ENCODE results near the gene FUT8.
A peak's percentile ranks its signal among the peaks of the same experiment; 100 is the strongest.
"Not testable (repeated sequence)": the region's sequence is repeated elsewhere in the genome, so short reads cannot be mapped to it uniquely, and the experiment has no call there.

Gene FUT8

GRCh38 chr14:65613131-65613650 is 200.7 kb downstream of the FUT8 start:
- no peaks in the 10 kb centered on the region for H3K27me3 Mint-ChIP-seq
- no peak overlapping the region for H3K27ac Mint-ChIP-seq
- H3K9me3 Mint-ChIP-seq = no peaks in the 10 kb centered on the region
- H3K4me3 Mint-ChIP-seq = no peak overlapping the region
- peaks cover 26% of the 10 kb centered on the region for H3K36me3 Mint-ChIP-seq
- H3K4me1 Mint-ChIP-seq = peaks cover 26% of the 10 kb centered on the region
- no peak for ATAC-seq

GRCh38 chr14:65618996-65619395 is 206.5 kb downstream of the FUT8 start:
- H3K36me3 Mint-ChIP-seq = peaks cover 19% of the 10 kb centered on the region
- H3K9me3 Mint-ChIP-seq = no peaks in the 10 kb centered on the region
- H3K4me1 Mint-ChIP-seq = peaks cover 8% of the 10 kb centered on the region
- H3K27me3 Mint-ChIP-seq = no peaks in the 10 kb centered on the region
- H3K27ac Mint-ChIP-seq = no peak overlapping the region
- no peak for ATAC-seq
- H3K4me3 Mint-ChIP-seq = no peak overlapping the region

GRCh38 chr14:65620195-65620594 is 207.7 kb downstream of the FUT8 start:
- H3K4me1 Mint-ChIP-seq = peaks cover 2% of the 10 kb centered on the region
- H3K36me3 Mint-ChIP-seq = peaks cover 19% of the 10 kb centered on the region
- H3K4me3 Mint-ChIP-seq = no peak overlapping the region
- ATAC-seq = no peak
- H3K9me3 Mint-ChIP-seq = no peaks in the 10 kb centered on the region
- H3K27ac Mint-ChIP-seq = no peak overlapping the region
- no peaks in the 10 kb centered on the region for H3K27me3 Mint-ChIP-seq

- Mint-ChIP-seq H3K27me3 (no peaks in the 10 kb centered on the region), H3K36me3 (peaks cover 6% of the 10 kb centered on the region), H3K4me1 (peaks cover 6% of the 10 kb centered on the region), H3K4me3 (no peak overlapping the region), H3K27ac (no peak overlapping the region), H3K9me3 (no peaks in the 10 kb centered on the region)
- no peak for ATAC-seq
These were observed 210.2 kb downstream of the FUT8 start for GRCh38 chr14:65622703-65623102.

- peaks cover 5% of the 10 kb centered on the region for H3K36me3 Mint-ChIP-seq
- no peaks in the 10 kb centered on the region for H3K27me3 Mint-ChIP-seq
- no peaks in the 10 kb centered on the region for H3K9me3 Mint-ChIP-seq
- H3K4me3 Mint-ChIP-seq = no peak overlapping the region
- no peak overlapping the region for H3K27ac Mint-ChIP-seq
- no peak for ATAC-seq
- H3K4me1 Mint-ChIP-seq = peaks cover 6% of the 10 kb centered on the region
These were observed 211.2 kb downstream of the FUT8 start for GRCh38 chr14:65623759-65624158.

GRCh38 chr14:65627315-65627714 is 214.8 kb downstream of the FUT8 start:
- Mint-ChIP-seq H3K27ac (no peak overlapping the region), H3K36me3 (no peaks in the 10 kb centered on the region), H3K4me1 (peaks cover 6% of the 10 kb centered on the region), H3K9me3 (no peaks in the 10 kb centered on the region), H3K4me3 (no peak overlapping the region), H3K27me3 (no peaks in the 10 kb centered on the region)
- no peak for ATAC-seq

- Mint-ChIP-seq H3K4me3 (no peak overlapping the region), H3K9me3 (no peaks in the 10 kb centered on the region), H3K27me3 (no peaks in the 10 kb centered on the region), H3K4me1 (peaks cover 6% of the 10 kb centered on the region), H3K27ac (no peak overlapping the region), H3K36me3 (peaks cover 4% of the 10 kb centered on the region)
- no peak for ATAC-seq
These were observed 216.1 kb downstream of the FUT8 start for GRCh38 chr14:65628664-65629063.

- Mint-ChIP-seq H3K4me1 (peaks cover 14% of the 10 kb centered on the region), H3K36me3 (peaks cover 20% of the 10 kb centered on the region), H3K27me3 (no peaks in the 10 kb centered on the region), H3K27ac (no peak overlapping the region), H3K4me3 (no peak overlapping the region), H3K9me3 (peaks cover under 1% of the 10 kb centered on the region)
- ATAC-seq = no peak
These were observed 218.5 kb downstream of the FUT8 start for GRCh38 chr14:65631040-65631439.

- no peak overlapping the region for H3K27ac Mint-ChIP-seq
- H3K36me3 Mint-ChIP-seq = peaks cover 26% of the 10 kb centered on the region
- ATAC-seq = no peak
- H3K4me1 Mint-ChIP-seq = peaks cover 23% of the 10 kb centered on the region
- H3K9me3 Mint-ChIP-seq = peaks cover 4% of the 10 kb centered on the region
- no peaks in the 10 kb centered on the region for H3K27me3 Mint-ChIP-seq
- no peak overlapping the region for H3K4me3 Mint-ChIP-seq
These were observed 220.0 kb downstream of the FUT8 start for GRCh38 chr14:65632487-65632886.

- H3K36me3 Mint-ChIP-seq = peaks cover 35% of the 10 kb centered on the region
- not testable (repeated sequence) for H3K9me3 Mint-ChIP-seq, ATAC-seq, H3K4me3 Mint-ChIP-seq, H3K27ac Mint-ChIP-seq, H3K27me3 Mint-ChIP-seq
- peaks cover 33% of the 10 kb centered on the region for H3K4me1 Mint-ChIP-seq
These were observed 221.1 kb downstream of the FUT8 start for GRCh38 chr14:65633666-65634065.

GRCh38 chr14:65637780-65638179 is 225.2 kb downstream of the FUT8 start:
- ATAC-seq = peak; percentile 88
- H3K9me3 Mint-ChIP-seq = peaks cover 4% of the 10 kb centered on the region
- H3K36me3 Mint-ChIP-seq = peaks cover 35% of the 10 kb centered on the region
- H3K27me3 Mint-ChIP-seq = no peaks in the 10 kb centered on the region
- peak overlapping the region; percentile 50 for H3K27ac Mint-ChIP-seq
- H3K4me3 Mint-ChIP-seq = no peak overlapping the region
- H3K4me1 Mint-ChIP-seq = peaks cover 39% of the 10 kb centered on the region

GRCh38 chr14:65639216-65639615 is 226.7 kb downstream of the FUT8 start:
- Mint-ChIP-seq H3K4me1 (peaks cover 39% of the 10 kb centered on the region), H3K9me3 (peaks cover 4% of the 10 kb centered on the region)

GRCh38 chr14:65650826-65651225 is 238.3 kb downstream of the FUT8 start:
- no peaks in the 10 kb centered on the region for H3K27me3 Mint-ChIP-seq
- no peak for ATAC-seq
- H3K9me3 Mint-ChIP-seq = no peaks in the 10 kb centered on the region
- H3K36me3 Mint-ChIP-seq = peaks cover 47% of the 10 kb centered on the region
- no peak overlapping the region for H3K27ac Mint-ChIP-seq
- no peak overlapping the region for H3K4me3 Mint-ChIP-seq
- peaks cover 6% of the 10 kb centered on the region for H3K4me1 Mint-ChIP-seq

More at GRCh38 chr14:65639216-65639615, 226.7 kb downstream of the FUT8 start:
- Mint-ChIP-seq H3K27me3 (no peaks in the 10 kb centered on the region), H3K27ac (peak overlapping the region; percentile 50), H3K4me3 (no peak overlapping the region), H3K36me3 (peaks cover 36% of the 10 kb centered on the region)
- ATAC-seq = no peak

GRCh38 chr14:65656554-65656953 is 244.0 kb downstream of the FUT8 start:
- Mint-ChIP-seq H3K4me3 (no peak overlapping the region), H3K27ac (no peak overlapping the region), H3K9me3 (no peaks in the 10 kb centered on the region), H3K4me1 (peaks cover 11% of the 10 kb centered on the region), H3K27me3 (no peaks in the 10 kb centered on the region), H3K36me3 (peaks cover 50% of the 10 kb centered on the region)
- ATAC-seq = no peak

- Mint-ChIP-seq H3K36me3 (peaks cover 35% of the 10 kb centered on the region), H3K27ac (no peak overlapping the region), H3K27me3 (no peaks in the 10 kb centered on the region), H3K4me1 (peaks cover 9% of the 10 kb centered on the region), H3K4me3 (no peak overlapping the region), H3K9me3 (no peaks in the 10 kb centered on the region)
- ATAC-seq = no peak
These were observed 245.7 kb downstream of the FUT8 start for GRCh38 chr14:65658202-65658601.

GRCh38 chr14:65661865-65662264 is 249.3 kb downstream of the FUT8 start:
- ATAC-seq = no peak
- Mint-ChIP-seq H3K27me3 (no peaks in the 10 kb centered on the region), H3K27ac (no peak overlapping the region), H3K36me3 (no peaks in the 10 kb centered on the region), H3K4me3 (no peak overlapping the region), H3K4me1 (peaks cover 9% of the 10 kb centered on the region), H3K9me3 (no peaks in the 10 kb centered on the region)

GRCh38 chr14:65664436-65664835 is 251.9 kb downstream of the FUT8 start:
- Mint-ChIP-seq H3K27ac (peak overlapping the region; percentile 66), H3K4me3 (no peak overlapping the region)
- no peak for ATAC-seq

More at GRCh38 chr14:65664436-65664835, 251.9 kb downstream of the FUT8 start:
- Mint-ChIP-seq H3K27me3 (no peaks in the 10 kb centered on the region), H3K36me3 (no peaks in the 10 kb centered on the region), H3K4me1 (peaks cover 4% of the 10 kb centered on the region), H3K9me3 (no peaks in the 10 kb centered on the region)
